Panc1 (cell line): ENCODE data around the gene RUNX1. TPM values are rescaled to one million over a fixed set of nuclear protein-coding genes. Genes with fewer than 3 reads are reported as not detected.

Experiments
- ATAC-seq: fragments of 200-7000 bp; cut with Tn5 transposase; 2 replicates; pipeline ENCODE4 v1.9.1; 2020; ENCODE audit warnings: mild to moderate bottlenecking, moderate library complexity
- BruUV-seq: library from RNA; stranded (reverse); fragments of 400-500 nt; replicated peaks from 2 replicates; lab custom pipeline; 2021; lab: Mats Ljungman, UMichigan
- CTCF ChIA-PET: fragments of 300-600 bp; sonication (Branson Sonifier 250); formaldehyde crosslinking; loops from one replicate; lab custom pipeline; 2022; ENCODE audit warnings: antibody characterized with exemption; lab: Charles Lee
- POLR2A ChIA-PET: fragments of 300-600 bp; sonication (Branson Sonifier 250); formaldehyde crosslinking; loops from one replicate; lab custom pipeline; 2022; ENCODE audit warnings: antibody characterized with exemption; lab: Charles Lee
- DNase-seq: peaks from one replicate; pipeline ENCODE4 v3.0.0-alpha.2; 2010; ENCODE audit warnings: low read depth, low spot score
- H3K27ac ChIP-seq: 2 replicates; pipeline ENCODE4 v1.5.1; 2011; ENCODE audit warnings: mild to moderate bottlenecking, low read length, inconsistent platforms
- H3K27me3 ChIP-seq: fragments of 200-500 bp; sonication (Bioruptor generic); 2 replicates; pipeline ENCODE4 v1.6.0; 2014; ENCODE audit warnings: low read length, inconsistent platforms; ENCODE audit not compliant: control insufficient read depth, insufficient read depth
- H3K36me3 ChIP-seq: fragments of 200-500 bp; sonication (Bioruptor generic); 2 replicates; pipeline ENCODE4 v1.5.1; 2014; ENCODE audit warnings: inconsistent platforms, mild to moderate bottlenecking, low read length, moderate library complexity; ENCODE audit not compliant: control insufficient read depth, insufficient read depth
- H3K4me1 ChIP-seq: 2 replicates; pipeline ENCODE4 v1.5.1; 2011; ENCODE audit warnings: inconsistent platforms, mild to moderate bottlenecking, low read length, moderate library complexity; ENCODE audit not compliant: control insufficient read depth, insufficient read depth
- H3K4me3 ChIP-seq, 2 experiments: 2 replicates each; pipeline ENCODE4 v1.5.1; 2011 to 2012; ENCODE audit warnings: low read depth in 2 of 2, low read length in 2 of 2, mild to moderate bottlenecking in 2 of 2, inconsistent platforms in 1 of 2, moderate library complexity in 1 of 2
- H3K9me3 ChIP-seq: fragments of 200-500 bp; sonication (Bioruptor generic); 2 replicates; pipeline ENCODE4 v1.5.1; 2014; ENCODE audit warnings: low read depth, mild to moderate bottlenecking, inconsistent platforms, low read length, moderate library complexity; ENCODE audit not compliant: control insufficient read depth, insufficient read depth
- CTCF ChIP-seq: fragments of 450-650 bp; IDR thresholded peaks from 2 replicates; pipeline ENCODE4 v1.5.1; 2017; ENCODE audit warnings: mild to moderate bottlenecking
- POLR2AphosphoS5 ChIP-seq: IDR thresholded peaks from 2 replicates; pipeline ENCODE4 v1.6.1; 2012; ENCODE audit warnings: mild to moderate bottlenecking, low read depth, low read length, moderate library complexity
- REST ChIP-seq, 2 experiments: IDR thresholded peaks; 2 replicates each; pipeline ENCODE4 v1.6.1; 2011 to 2012; ENCODE audit warnings: low read depth in 2 of 2, control low read depth in 1 of 2, low read length in 1 of 2, mild to moderate bottlenecking in 1 of 2, moderate library complexity in 1 of 2; ENCODE audit not compliant: insufficient read depth in 1 of 2
- SIN3A ChIP-seq: IDR thresholded peaks from 2 replicates; pipeline ENCODE4 v1.6.1; 2012; ENCODE audit warnings: low read depth, mild to moderate bottlenecking, low read length, moderate library complexity, borderline replicate concordance; ENCODE audit not compliant: insufficient read depth
- TCF7L2 ChIP-seq: IDR thresholded peaks from 2 replicates; pipeline ENCODE4 v1.6.1; 2011; ENCODE audit warnings: mild to moderate bottlenecking, low read depth, low read length, inconsistent platforms
- in situ Hi-C: cut with HindIII; loops from 2 replicates; pipeline ENCODE4 v1.10.0; 2016; ENCODE audit warnings: low sequenced_read_pairs, low pct_unique_long_range_greater_than_20kb
- intact Hi-C: fragments of 100-400 bp; cut with micrococcal nuclease; formaldehyde crosslinking; loops from one replicate; pipeline ENCODE4 v1.10.0; 2022; ENCODE audit not compliant: unreplicated experiment
- total RNA-seq: library from RNA; stranded (reverse); gene quantifications from one replicate; pipeline ENCODE4 v1.2.1, GENCODE V29; 2021; ENCODE audit not compliant: unreplicated experiment

The RUNX1 gene
- total RNA-seq, 1 experiment from 2014 or later = 22.4 TPM

GRCh38 chr21:34935452-34935851 is 113.7 kb downstream of the RUNX1 start:
- intact Hi-C loops = no loop called here
- H3K36me3 ChIP-seq = no peaks in the 10 kb centered on the region
- no peak for DNase-seq
- H3K27ac ChIP-seq = no peak overlapping the region
- H3K4me3 ChIP-seq = no peak overlapping the region
- CTCF ChIA-PET = interaction anchor here (0.6 kb wide), 1 partner anchor 1011 kb away, joined by 3 read pairs; no protein-coding TSS in a partner anchor
- BruUV-seq = no TSS peak
- TF ChIP-seq CTCF (no peak), SIN3A (no peak), REST (IDR thresholded peaks at IDR 0.05; ENCODE audit: insufficient read depth in 1 of 2, low read depth in 2 of 2, low read length in 1 of 2) (no peak), TCF7L2 (no peak), POLR2AphosphoS5 (no peak)
- POLR2A ChIA-PET = no interaction called here
- in situ Hi-C loops = no loop called here
- no peaks in the 10 kb centered on the region for H3K27me3 ChIP-seq
- ATAC-seq = no peak
- no peaks in the 10 kb centered on the region for H3K9me3 ChIP-seq
- no peaks in the 10 kb centered on the region for H3K4me1 ChIP-seq

- no peaks in the 10 kb centered on the region for H3K4me1 ChIP-seq
- no peaks in the 10 kb centered on the region for H3K9me3 ChIP-seq
- H3K4me3 ChIP-seq = no peak overlapping the region
- BruUV-seq = no TSS peak
- intact Hi-C loops (no loop called here), in situ Hi-C loops (no loop called here)
- H3K36me3 ChIP-seq = no peaks in the 10 kb centered on the region
- H3K27me3 ChIP-seq = no peaks in the 10 kb centered on the region
- CTCF ChIA-PET = no interaction called here
- no peak for DNase-seq
- no peak for ATAC-seq
- TF ChIP-seq CTCF (no peak), POLR2AphosphoS5 (no peak), SIN3A (no peak), REST (IDR thresholded peaks at IDR 0.05; ENCODE audit: insufficient read depth in 1 of 2, low read depth in 2 of 2, low read length in 1 of 2) (no peak), TCF7L2 (no peak)
- POLR2A ChIA-PET = no interaction called here
- no peak overlapping the region for H3K27ac ChIP-seq
Observed at GRCh38 chr21:34934350-34934749, 114.8 kb downstream of the RUNX1 start.
